Measurements from ENCODE around the gene RAB7B. TPM values are rescaled to one million over a fixed set of nuclear protein-coding genes. Genes with fewer than 3 reads are reported as not detected.

Gene RAB7B
- total and polyA plus RNA-seq, 2 experiments from 2014 or later = 7.1 to 7.6 TPM

- no peak for DNase-seq
- Histone ChIP-seq H3K4me1 (ENCODE audit: insufficient read depth) (peaks cover 21% of the 10 kb centered on the region), H3F3A (ENCODE audit: insufficient read depth) (peaks cover 9% of the 10 kb centered on the region), H3K9me3 (ENCODE audit: low read depth) (no peaks in the 10 kb centered on the region), H3K9ac (no peak overlapping the region), H3K27me3 (replicated peaks; ENCODE audit: insufficient read depth) (no peaks in the 10 kb centered on the region), H4K20me1 (ENCODE audit: insufficient read depth) (no peaks in the 10 kb centered on the region), H3K9me2 (ENCODE audit: insufficient read depth) (no peaks in the 10 kb centered on the region), H3K27ac (no peak overlapping the region), H3K4me2 (ENCODE audit: unreplicated experiment) (no peak overlapping the region), H2AFZ (no peak overlapping the region), H3K36me3 (ENCODE audit: low read depth) (no peaks in the 10 kb centered on the region), H3K4me3 (no peak overlapping the region), H3K79me2 (ENCODE audit: insufficient read depth) (0 out of 2 replicates have a peak, but pooled peaks cover 4% of the 10 kb centered on the region)
- TF ChIP-seq EZH2phosphoT487 (IDR thresholded peaks at IDR 0.05; ENCODE audit: insufficient read depth, low read depth) = no peak
- no peak for TF ChIP-seq EZH2 (IDR thresholded peaks at IDR 0.05; ENCODE audit: insufficient read depth, poor library complexity, severe bottlenecking)
- in situ Hi-C loops (cut with MboI) = no loop called here
- WGBS, 2 experiments (ENCODE audit: low coverage in 1 of 2, low lambda C conversion rate in 2 of 2, missing lambda C conversion rate in 2 of 2) = 58 to 65% methylated on average over 4 of the region's 4 CpGs
Observed at GRCh38 chr1:206006946-206007345, 3.8 kb upstream of the RAB7B start.

GRCh38 chr1:206005778-206006180 lies 2.6 kb upstream of the RAB7B start:
- in situ Hi-C loops (cut with MboI) = no loop called here
- Histone ChIP-seq H3K9ac (no peak overlapping the region), H2AFZ (no peak overlapping the region)

GRCh38 chr1:206005234-206005633 lies 2.0 kb upstream of the RAB7B start:
- Histone ChIP-seq H3K79me2 (ENCODE audit: insufficient read depth) (0 out of 2 replicates have a peak, but pooled peaks cover 4% of the 10 kb centered on the region), H3F3A (ENCODE audit: insufficient read depth) (peaks cover 22% of the 10 kb centered on the region), H3K4me2 (ENCODE audit: unreplicated experiment) (no peak overlapping the region), H3K9me3 (ENCODE audit: low read depth) (no peaks in the 10 kb centered on the region), H3K27ac (no peak overlapping the region), H3K27me3 (replicated peaks; ENCODE audit: insufficient read depth) (no peaks in the 10 kb centered on the region), H3K36me3 (ENCODE audit: low read depth) (no peaks in the 10 kb centered on the region), H2AFZ (no peak overlapping the region), H3K4me1 (ENCODE audit: insufficient read depth) (peaks cover 36% of the 10 kb centered on the region), H3K9ac (no peak overlapping the region), H4K20me1 (ENCODE audit: insufficient read depth) (no peaks in the 10 kb centered on the region), H3K4me3 (no peak overlapping the region), H3K9me2 (ENCODE audit: insufficient read depth) (no peaks in the 10 kb centered on the region)
- DNase-seq = no peak
- TF ChIP-seq EZH2 (IDR thresholded peaks at IDR 0.05; ENCODE audit: insufficient read depth, poor library complexity, severe bottlenecking) (no peak), EZH2phosphoT487 (IDR thresholded peaks at IDR 0.05; ENCODE audit: insufficient read depth, low read depth) (no peak)
- in situ Hi-C loops (cut with MboI) = no loop called here
- 85 to 89% methylated on average over 7 of the region's 7 CpGs for WGBS, 2 experiments (ENCODE audit: low coverage in 1 of 2, low lambda C conversion rate in 2 of 2, missing lambda C conversion rate in 2 of 2)

More at GRCh38 chr1:206005778-206006180, 2.6 kb upstream of the RAB7B start:
- 0 out of 2 replicates have a peak, but pooled peaks cover 4% of the 10 kb centered on the region for H3K79me2 ChIP-seq (ENCODE audit: insufficient read depth)
- peaks cover 30% of the 10 kb centered on the region for H3K4me1 ChIP-seq (ENCODE audit: insufficient read depth)
- no peaks in the 10 kb centered on the region for H3K27me3 ChIP-seq (replicated peaks; ENCODE audit: insufficient read depth)
- no peaks in the 10 kb centered on the region for H3K36me3 ChIP-seq (ENCODE audit: low read depth)
- H4K20me1 ChIP-seq (ENCODE audit: insufficient read depth) = no peaks in the 10 kb centered on the region
- H3K4me2 ChIP-seq (ENCODE audit: unreplicated experiment) = no peak overlapping the region
- TF ChIP-seq EZH2phosphoT487 (IDR thresholded peaks at IDR 0.05; ENCODE audit: insufficient read depth, low read depth) (no peak), EZH2 (IDR thresholded peaks at IDR 0.05; ENCODE audit: insufficient read depth, poor library complexity, severe bottlenecking) (no peak)
- no peak overlapping the region for H3K27ac ChIP-seq
- no peaks in the 10 kb centered on the region for H3K9me2 ChIP-seq (ENCODE audit: insufficient read depth)
- no peak overlapping the region for H3K4me3 ChIP-seq
- 88 to 93% methylated on average over 8 of the region's 8 CpGs for WGBS, 2 experiments (ENCODE audit: low coverage in 1 of 2, low lambda C conversion rate in 2 of 2, missing lambda C conversion rate in 2 of 2)
- no peaks in the 10 kb centered on the region for H3K9me3 ChIP-seq (ENCODE audit: low read depth)
- peaks cover 16% of the 10 kb centered on the region for H3F3A ChIP-seq (ENCODE audit: insufficient read depth)
- DNase-seq = no peak

- Histone ChIP-seq H3K9me2 (ENCODE audit: insufficient read depth) (no peaks in the 10 kb centered on the region), H3K79me2 (ENCODE audit: insufficient read depth) (0 out of 2 replicates have a peak, but pooled peaks cover 4% of the 10 kb centered on the region)
- in situ Hi-C loops (cut with MboI) = no loop called here
Observed at GRCh38 chr1:206004826-206005225, 1.6 kb upstream of the RAB7B start.

More at GRCh38 chr1:206004826-206005225, 1.6 kb upstream of the RAB7B start:
- Histone ChIP-seq H3K9ac (no peak overlapping the region), H3K4me2 (ENCODE audit: unreplicated experiment) (no peak overlapping the region), H3K27ac (no peak overlapping the region), H3K4me1 (ENCODE audit: insufficient read depth) (peaks cover 40% of the 10 kb centered on the region), H3K27me3 (replicated peaks; ENCODE audit: insufficient read depth) (no peaks in the 10 kb centered on the region), H3F3A (ENCODE audit: insufficient read depth) (peaks cover 26% of the 10 kb centered on the region), H3K36me3 (ENCODE audit: low read depth) (no peaks in the 10 kb centered on the region), H3K9me3 (ENCODE audit: low read depth) (no peaks in the 10 kb centered on the region), H4K20me1 (ENCODE audit: insufficient read depth) (no peaks in the 10 kb centered on the region), H2AFZ (no peak overlapping the region), H3K4me3 (no peak overlapping the region)
- WGBS, 2 experiments (ENCODE audit: low coverage in 1 of 2, low lambda C conversion rate in 2 of 2, missing lambda C conversion rate in 2 of 2) = 95 to 97% methylated on average over 12 of the region's 12 CpGs
- no peak for DNase-seq
- no peak for TF ChIP-seq EZH2 (IDR thresholded peaks at IDR 0.05; ENCODE audit: insufficient read depth, poor library complexity, severe bottlenecking)
- TF ChIP-seq EZH2phosphoT487 (IDR thresholded peaks at IDR 0.05; ENCODE audit: insufficient read depth, low read depth) = no peak

All from GM23248 (cell line).